IMR-90 (cell line): Measurements from ENCODE around the gene MYO1H. TPM values are rescaled to one million over a fixed set of nuclear protein-coding genes. Genes with fewer than 3 reads are reported as not detected.

Experiments used
- ATAC-seq: fragments of 200-7000 bp; cut with Tn5 transposase; 2 replicates; pipeline ENCODE4 v1.9.1; 2020; ENCODE audit warnings: low read depth, mild to moderate bottlenecking, moderate library complexity
- BruUV-seq: library from RNA; stranded (reverse); fragments of 400-500 nt; replicated peaks from 2 replicates; lab custom pipeline; 2021; lab: Mats Ljungman, UMichigan
- CTCF ChIA-PET: fragments of 300-600 bp; formaldehyde crosslinking; extraction: SDS; loops from one replicate; lab custom pipeline; 2021; ENCODE audit warnings: antibody characterized with exemption; lab: Yijun Ruan, JAX
- POLR2A ChIA-PET: fragments of 300-600 bp; sonication (Branson Sonifier 250); formaldehyde crosslinking; loops from one replicate; lab custom pipeline; 2022; ENCODE audit warnings: antibody characterized with exemption; ENCODE audit not compliant: unreplicated experiment; lab: Charles Lee
- DNase-seq: peaks from one replicate; pipeline ENCODE4 v3.0.0; 2013
- H2AFZ ChIP-seq: replicated peaks from 2 replicates; pipeline ENCODE3; 2013; ENCODE audit warnings: low read length, mild to moderate bottlenecking; ENCODE audit not compliant: poor library complexity
- H2AK5ac ChIP-seq: 2 replicates; pipeline ENCODE4 v1.6.1; 2013; ENCODE audit warnings: low read depth, low read length, inconsistent platforms
- H2AK9ac ChIP-seq: replicated peaks from 2 replicates; pipeline ENCODE3; 2013; ENCODE audit warnings: mild to moderate bottlenecking, low read depth, low read length, moderate library complexity; ENCODE audit not compliant: poor library complexity
- H2BK120ac ChIP-seq: 2 replicates; pipeline ENCODE4 v1.6.1; 2013; ENCODE audit warnings: low read depth, low read length, inconsistent platforms
- H2BK15ac ChIP-seq: 3 replicates; pipeline ENCODE4 v1.6.1; 2013; ENCODE audit warnings: low read depth, low read length, inconsistent platforms
- H2BK20ac ChIP-seq: 2 replicates; pipeline ENCODE4 v1.6.1; 2013; ENCODE audit warnings: low read depth, mild to moderate bottlenecking, inconsistent platforms, low read length, moderate library complexity
- H2BK5ac ChIP-seq: 2 replicates; pipeline ENCODE4 v1.6.1; 2013; ENCODE audit warnings: mild to moderate bottlenecking, low read depth, low read length, inconsistent platforms; ENCODE audit not compliant: poor library complexity, severe bottlenecking
- H3K14ac ChIP-seq: replicated peaks from 2 replicates; pipeline ENCODE4 v1.6.1; 2013; ENCODE audit warnings: low read depth, low read length, inconsistent platforms
- H3K18ac ChIP-seq: 2 replicates; pipeline ENCODE4 v1.6.1; 2013; ENCODE audit warnings: low read depth, low read length, control low read depth
- H3K23ac ChIP-seq: 2 replicates; pipeline ENCODE4 v1.6.1; 2013; ENCODE audit warnings: low read depth, low read length, inconsistent platforms
- H3K27ac ChIP-seq: 2 replicates; pipeline ENCODE4 v1.5.1; 2013; ENCODE audit warnings: mild to moderate bottlenecking, control low read depth, low read length; ENCODE audit not compliant: insufficient read depth
- H3K27me3 ChIP-seq: 2 replicates; pipeline ENCODE4 v1.6.1; 2013; ENCODE audit warnings: low read length; ENCODE audit not compliant: control insufficient read depth, insufficient read depth
- H3K36me3 ChIP-seq: 2 replicates; pipeline ENCODE4 v1.6.1; 2013; ENCODE audit warnings: low read length, mixed read lengths; ENCODE audit not compliant: control insufficient read depth, insufficient read depth
- H3K4ac ChIP-seq: 2 replicates; pipeline ENCODE4 v1.6.1; 2013; ENCODE audit warnings: low read depth, low read length, inconsistent platforms
- H3K4me1 ChIP-seq: 2 replicates; pipeline ENCODE4 v1.6.1; 2013; ENCODE audit warnings: low read length, mixed read lengths; ENCODE audit not compliant: control insufficient read depth, insufficient read depth
- H3K4me2 ChIP-seq: 2 replicates; pipeline ENCODE4 v1.6.1; 2013; ENCODE audit warnings: low read depth, mild to moderate bottlenecking, control low read depth, low read length, moderate library complexity
- H3K4me3 ChIP-seq: 2 replicates; pipeline ENCODE4 v1.5.1; 2013; ENCODE audit warnings: low read depth, mild to moderate bottlenecking, control low read depth, low read length, moderate library complexity; ENCODE audit not compliant: insufficient read depth
- H3K56ac ChIP-seq: 2 replicates; pipeline ENCODE4 v1.6.1; 2013; ENCODE audit warnings: low read length, inconsistent platforms; ENCODE audit not compliant: insufficient read depth; ENCODE audit errors: extremely low read depth
- H3K79me1 ChIP-seq, 2 experiments: 2 replicates each; pipeline ENCODE4 v1.6.1; 2013; ENCODE audit warnings: low read length in 2 of 2, inconsistent platforms in 1 of 2, low read depth in 1 of 2
- H3K9ac ChIP-seq: 2 replicates; pipeline ENCODE4 v1.6.1; 2013; ENCODE audit warnings: low read depth, low read length, control low read depth
- H3K9me1 ChIP-seq: 2 replicates; pipeline ENCODE4 v1.6.1; 2013; ENCODE audit warnings: low read length, inconsistent platforms; ENCODE audit not compliant: insufficient read depth
- H3K9me3 ChIP-seq: 2 replicates; pipeline ENCODE4 v1.6.1; 2013; ENCODE audit warnings: low read length; ENCODE audit not compliant: control insufficient read depth, insufficient read depth
- H4K20me1 ChIP-seq: 2 replicates; pipeline ENCODE4 v1.6.1; 2013; ENCODE audit warnings: low read length, inconsistent platforms; ENCODE audit not compliant: insufficient read depth
- H4K5ac ChIP-seq: 2 replicates; pipeline ENCODE4 v1.6.1; 2013; ENCODE audit warnings: mild to moderate bottlenecking, low read depth, low read length, control low read depth
- H4K8ac ChIP-seq, 2 experiments: 2 replicates each; pipeline ENCODE4 v1.6.1; 2013; ENCODE audit warnings: low read depth in 2 of 2, low read length in 2 of 2, control low read depth in 1 of 2, inconsistent platforms in 1 of 2
- H4K91ac ChIP-seq: 2 replicates; pipeline ENCODE4 v1.6.1; 2013; ENCODE audit warnings: low read depth, low read length, inconsistent platforms; ENCODE audit not compliant: insufficient read depth
- CTCF ChIP-seq: conservative IDR thresholded peaks from 2 replicates; pipeline ENCODE4 v1.5.1; 2012; ENCODE audit warnings: mild to moderate bottlenecking, low read depth, low read length, improper control_type of control experiment
- MAZ ChIP-seq: IDR thresholded peaks from 2 replicates; pipeline ENCODE4 v1.6.1; 2012; ENCODE audit warnings: low read depth, mild to moderate bottlenecking, low read length, improper control_type of control experiment, moderate library complexity, borderline replicate concordance
- MXI1 ChIP-seq: IDR thresholded peaks from 2 replicates; pipeline ENCODE4 v1.6.1; 2012; ENCODE audit warnings: low read depth, mild to moderate bottlenecking, low read length, moderate library complexity, borderline replicate concordance
- NFE2L2 ChIP-seq: fragments of 150-350 bp; IDR thresholded peaks from 2 replicates; pipeline ENCODE4 v1.6.1; 2016; ENCODE audit warnings: low read depth, mild to moderate bottlenecking, low read length
- POLR2A ChIP-seq: IDR thresholded peaks from 2 replicates; pipeline ENCODE4 v1.6.1; 2012; ENCODE audit warnings: mild to moderate bottlenecking, low read depth, low read length
- RAD21 ChIP-seq: IDR thresholded peaks from 2 replicates; pipeline ENCODE4 v1.6.1; 2012; ENCODE audit warnings: low read length, improper control_type of control experiment
- RCOR1 ChIP-seq: IDR thresholded peaks from 2 replicates; pipeline ENCODE4 v1.6.1; 2012; ENCODE audit warnings: mild to moderate bottlenecking, low read length, improper control_type of control experiment; ENCODE audit not compliant: insufficient replicate concordance
- RFX5 ChIP-seq: IDR thresholded peaks from 2 replicates; pipeline ENCODE4 v1.8.0; 2012; ENCODE audit warnings: low read depth, mild to moderate bottlenecking, low read length, moderate library complexity
- SMC3 ChIP-seq: fragments of 150-350 bp; IDR thresholded peaks from 2 replicates; pipeline ENCODE4 v1.6.1; 2016; ENCODE audit warnings: low read depth, mild to moderate bottlenecking, antibody characterized with exemption, low read length, moderate library complexity
- WGBS, 2 experiments: methylation state at CpG; one replicate each; pipeline versions ENCODE4 v1.1.5 to v1.1.7; 2013; ENCODE audit warnings: missing lambda C conversion rate in 2 of 2; ENCODE audit not compliant: insufficient read length in 1 of 2; ENCODE audit errors: extremely low coverage in 2 of 2; 5-methylcytosine and 5-hydroxymethylcytosine counted together
- dilution Hi-C: fragments of 300-500 bp; cut with HindIII; formaldehyde crosslinking; loops from one replicate; pipeline ENCODE4 v1.14.3; 2018; ENCODE audit warnings: low sequenced_read_pairs; ENCODE audit not compliant: unreplicated experiment
- in situ Hi-C: fragments of 300-500 bp; cut with MboI; formaldehyde crosslinking; loops from 3 replicates; pipeline ENCODE4 v1.14.3; 2019; ENCODE audit warnings: low sequenced_read_pairs, inconsistent platforms, mixed read lengths
- intact Hi-C: fragments of 100-400 bp; cut with micrococcal nuclease; formaldehyde crosslinking; loops from 2 replicates; pipeline ENCODE4 v1.10.0; 2022
- polyA plus RNA-seq, 3 experiments: library from polyadenylated mRNA; depleted of rRNA; stranded (reverse); fragments of >200 nt; gene quantifications; 2 replicates each; pipeline ENCODE4 v1.2.3, GENCODE V29; 2012; ENCODE audit warnings: low replicate concordance in 1 of 3
- total RNA-seq: library from RNA; depleted of rRNA; stranded (reverse); fragments of >200 nt; gene quantifications from 2 replicates; pipeline ENCODE4 v1.2.3, GENCODE V29; 2012
- TF ChIP-seq, protein P1 (sequence below): fragments of 150-350 bp; IDR thresholded peaks from 2 replicates; pipeline ENCODE4 v1.6.1; 2016; ENCODE audit warnings: low read depth, mild to moderate bottlenecking, low read length, moderate library complexity, borderline replicate concordance
- TF ChIP-seq, protein P2 (sequence below): fragments of 150-350 bp; IDR thresholded peaks from 2 replicates; pipeline ENCODE4 v1.6.1; 2017; ENCODE audit warnings: mild to moderate bottlenecking, antibody characterized with exemption, low read length, low read depth

The MYO1H gene
- total and polyA plus RNA-seq, 2 of the 4 experiments (the other 2 are of a cell fraction), result not detected

DNA sequence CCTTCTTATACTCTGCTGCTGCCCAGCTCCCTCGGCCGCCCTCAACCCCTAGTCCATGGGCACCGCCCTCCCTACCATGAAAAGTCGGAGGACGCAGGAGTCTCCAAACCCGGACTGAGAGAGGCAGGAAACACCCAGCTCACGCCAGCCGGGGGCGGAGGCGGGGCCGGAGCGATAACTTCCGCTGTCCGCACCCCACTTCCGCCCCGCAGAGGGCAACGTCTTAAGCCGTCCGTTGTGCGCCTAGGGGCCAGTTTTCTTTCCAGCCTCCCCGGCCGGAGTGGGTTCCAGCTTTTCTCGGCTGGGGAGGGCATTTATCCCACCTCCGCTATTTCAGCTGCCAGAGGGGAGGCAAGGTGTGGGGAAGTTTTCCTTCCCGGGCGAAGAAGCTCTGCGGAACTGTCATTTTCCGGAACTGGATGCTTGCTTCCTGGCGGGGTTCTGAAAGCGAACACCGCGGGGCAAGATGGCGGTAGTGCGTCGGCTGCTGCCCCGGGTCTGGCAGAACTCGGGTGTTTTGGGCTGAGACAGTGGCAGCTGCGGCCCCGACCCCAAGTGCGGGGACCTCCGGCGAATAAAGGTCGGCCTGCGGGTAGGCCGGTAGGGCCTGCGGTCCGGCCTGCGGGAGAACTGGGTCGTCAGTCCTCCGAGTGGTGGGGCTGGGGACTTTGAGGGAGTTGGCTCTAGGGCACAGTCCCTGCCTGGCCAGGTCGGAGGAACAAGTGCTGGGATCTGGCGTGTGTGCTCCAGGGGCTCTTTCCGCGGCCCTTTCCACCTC, 129.7 kb downstream of the MYO1H start, which contains the start of the genes KCTD10 and UBE3B:
KCTD10 (minus strand) TSS at position 116 of the 778 bp plus-strand sequence; CDS start at position 78, 38 bp downstream.
UBE3B (plus strand) TSS at position 450 of the 778 bp plus-strand sequence. CDS start 5,918 bp downstream, outside the sequence.
- BruUV-seq, result no TSS peak
- Histone ChIP-seq H3K23ac (peak within 1 kb of the TSS; percentile 91), H3K18ac (peak within 1 kb of the TSS; percentile 92), H3K9me3 (no peaks in the 10 kb centered on the region), H2BK20ac (peak within 1 kb of the TSS; percentile 70), H3K14ac (peak within 1 kb of the TSS; percentile 98), H3K36me3 (peaks cover 6% of the 10 kb centered on the region), H2AK9ac (peak within 1 kb of the TSS; percentile 99), H3K79me1 (peaks cover 6 to 69% of the 10 kb centered on the region in 2 experiments; a peak in 3 of 4 replicates), H3K27ac (peak within 1 kb of the TSS; percentile 98), H4K8ac (peak within 1 kb of the TSS; percentile 81 to 95), H3K9ac (peak within 1 kb of the TSS; percentile 95), H3K4me3 (peak within 1 kb of the TSS; percentile 90), H2AFZ (peak within 1 kb of the TSS; percentile 97), H3K27me3 (no peaks in the 10 kb centered on the region), H3K4me1 (peaks cover 8% of the 10 kb centered on the region), H2AK5ac (peak within 1 kb of the TSS; percentile 99), H4K91ac (peak within 1 kb of the TSS; percentile 98), H2BK5ac (peak within 1 kb of the TSS; percentile 99), H2BK120ac (peak within 1 kb of the TSS; percentile 98), H3K9me1 (peaks cover 24% of the 10 kb centered on the region), H4K20me1 (peaks cover 43% of the 10 kb centered on the region; the same call in 1 of the 2 replicates), H3K56ac (peak within 1 kb of the TSS; percentile 90), H4K5ac (peak within 1 kb of the TSS; percentile 90), H3K4ac (peak within 1 kb of the TSS; percentile 97), H2BK15ac (peak within 1 kb of the TSS; percentile 94; the same call in 2 of the 3 replicates), H3K4me2 (peak within 1 kb of the TSS; percentile 99)
- ATAC-seq (peak; percentile 91), DNase-seq (peak; percentile 89)
- TF ChIP-seq, protein P1, sequence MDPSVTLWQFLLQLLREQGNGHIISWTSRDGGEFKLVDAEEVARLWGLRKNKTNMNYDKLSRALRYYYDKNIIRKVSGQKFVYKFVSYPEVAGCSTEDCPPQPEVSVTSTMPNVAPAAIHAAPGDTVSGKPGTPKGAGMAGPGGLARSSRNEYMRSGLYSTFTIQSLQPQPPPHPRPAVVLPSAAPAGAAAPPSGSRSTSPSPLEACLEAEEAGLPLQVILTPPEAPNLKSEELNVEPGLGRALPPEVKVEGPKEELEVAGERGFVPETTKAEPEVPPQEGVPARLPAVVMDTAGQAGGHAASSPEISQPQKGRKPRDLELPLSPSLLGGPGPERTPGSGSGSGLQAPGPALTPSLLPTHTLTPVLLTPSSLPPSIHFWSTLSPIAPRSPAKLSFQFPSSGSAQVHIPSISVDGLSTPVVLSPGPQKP, result no peak
- TF ChIP-seq RFX5 (no peak), RCOR1 (no peak), CTCF (no peak), MAZ (peak; percentile 83), SMC3 (peak; percentile 26; the same call in 1 of the 2 replicates), POLR2A (peak; percentile 88), NFE2L2 (no peak), RAD21 (peak; percentile 29; the same call in 1 of the 2 replicates), MXI1 (peak; percentile 51; the same call in 1 of the 2 replicates)
- TF ChIP-seq, protein P2, sequence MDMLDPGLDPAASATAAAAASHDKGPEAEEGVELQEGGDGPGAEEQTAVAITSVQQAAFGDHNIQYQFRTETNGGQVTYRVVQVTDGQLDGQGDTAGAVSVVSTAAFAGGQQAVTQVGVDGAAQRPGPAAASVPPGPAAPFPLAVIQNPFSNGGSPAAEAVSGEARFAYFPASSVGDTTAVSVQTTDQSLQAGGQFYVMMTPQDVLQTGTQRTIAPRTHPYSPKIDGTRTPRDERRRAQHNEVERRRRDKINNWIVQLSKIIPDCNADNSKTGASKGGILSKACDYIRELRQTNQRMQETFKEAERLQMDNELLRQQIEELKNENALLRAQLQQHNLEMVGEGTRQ, result no peak
- in situ Hi-C loops, result loop anchor here (5.0 kb wide), 1 partner anchor 45 kb away; no protein-coding TSS in a partner anchor
- CTCF ChIA-PET, result interaction anchor here (0.7 to 2.4 kb wide), 2 partner anchors 44 to 50 kb away, joined by 4 to 8 read pairs; no protein-coding TSS in a partner anchor
- POLR2A ChIA-PET, result interaction anchor here (1.5 kb wide), 1 partner anchor 15 kb away, joined by 7 read pairs; no protein-coding TSS in a partner anchor
- WGBS, 2 experiments, result 0% methylated on average over 32 of the region's 54 CpGs; no CpG with 5 or more reads in 1 of the 2 experiments
- dilution Hi-C loops, result no loop called here
- intact Hi-C loops, result loop anchor here (1.0 to 2.0 kb wide), 3 partner anchors 15 to 49 kb away; no protein-coding TSS in a partner anchor
